Coronary artery (tissue), 2 donors: ENCODE measurements around the gene PLEK2.
"Not testable (repeated sequence)": the region's sequence is repeated elsewhere in the genome, so short reads cannot be mapped to it uniquely, and the experiment has no call there.

ENCODE experiments used
- DNase-seq: peaks from one replicate; pipeline ENCODE4 v3.0.0-alpha.2; 2017; ENCODE audit warnings: low spot score
- H3K27ac ChIP-seq, 2 donors: fragments of 200-600 bp; sonication (generic); one replicate each; pipeline ENCODE4 v1.5.1; 2016 to 2019
- H3K4me3 ChIP-seq: fragments of 200-600 bp; sonication (generic); 2 replicates; pipeline ENCODE4 v1.5.1; 2016; ENCODE audit warnings: mild to moderate bottlenecking, moderate library complexity
- CTCF ChIP-seq: fragments of 200-600 bp; sonication (generic); IDR thresholded peaks from one replicate; pipeline ENCODE4 v1.5.1; 2019; ENCODE audit warnings: antibody characterized with exemption

Gene PLEK2

GRCh38 chr14:67421356-67422224, 9.6 kb upstream of the PLEK2 start:
- TF ChIP-seq CTCF, result no peak
- Histone ChIP-seq H3K4me3 (no peak overlapping the region), H3K27ac (no peak overlapping the region)
- DNase-seq, result no peak

- Histone ChIP-seq H3K27ac (no peak overlapping the region), H3K4me3 (no peak overlapping the region)
- TF ChIP-seq CTCF, result no peak
- DNase-seq, result no peak
Observed at GRCh38 chr14:67420102-67420739, 8.3 kb upstream of the PLEK2 start.

GRCh38 chr14:67418401-67419191, 6.6 kb upstream of the PLEK2 start:
- no peak for TF ChIP-seq CTCF
- DNase-seq, result no peak
- no peak overlapping the region for H3K4me3 ChIP-seq
- H3K27ac ChIP-seq, result no peak overlapping the region

- DNase-seq, result no peak
- TF ChIP-seq CTCF, result no peak
- H3K27ac ChIP-seq, result no peak overlapping the region
- no peak overlapping the region for H3K4me3 ChIP-seq
Observed at GRCh38 chr14:67417633-67418032, 5.7 kb upstream of the PLEK2 start.

GRCh38 chr14:67416810-67417209, 4.8 kb upstream of the PLEK2 start:
- no peak for TF ChIP-seq CTCF
- H3K4me3 ChIP-seq, result no peak overlapping the region
- DNase-seq, result no peak
- H3K27ac ChIP-seq, result no peak overlapping the region

GRCh38 chr14:67416085-67416484, 4.1 kb upstream of the PLEK2 start:
- H3K27ac ChIP-seq, result no peak overlapping the region
- H3K4me3 ChIP-seq, result no peak overlapping the region
- no peak for TF ChIP-seq CTCF
- no peak for DNase-seq

- not testable (repeated sequence) for H3K27ac ChIP-seq, DNase-seq
Observed at GRCh38 chr14:67415610-67416009, 3.6 kb upstream of the PLEK2 start.

More at GRCh38 chr14:67415610-67416009, 3.6 kb upstream of the PLEK2 start:
- H3K4me3 ChIP-seq, result not testable (repeated sequence)
